K562 (cell line): ENCODE measurements around the gene RAB31.

Experiments
- CBX5 ChIP-seq: IDR thresholded peaks from 2 replicates; pipeline ENCODE4 v1.6.1; 2014; ENCODE audit warnings: low read depth, borderline replicate concordance
- CHD4 ChIP-seq: fragments of 200-600 bp; sonication (generic); IDR thresholded peaks from 3 replicates; pipeline ENCODE4 v1.6.1; 2012; ENCODE audit warnings: low read depth, mild to moderate bottlenecking, mixed read lengths, low read length, inconsistent platforms; ENCODE audit not compliant: insufficient read depth, insufficient replicate concordance, poor library complexity, severe bottlenecking
- DIDO1 ChIP-seq: fragments of 450-650 bp; IDR thresholded peaks from 2 replicates; pipeline ENCODE4 v1.6.1; 2016; ENCODE audit warnings: low read depth, missing biosample characterization, missing genetic modification characterization
- L3MBTL2 ChIP-seq: fragments of 450-650 bp; IDR thresholded peaks from 2 replicates; pipeline ENCODE4 v1.6.1; 2016; ENCODE audit warnings: mild to moderate bottlenecking, moderate library complexity
- MYC ChIP-seq, 2 experiments: fragments of 250-450 bp in 1 of 2; sonication (Bioruptor Pico) in 1 of 2; IDR thresholded peaks; 2 replicates each; pipeline versions ENCODE4 v1.5.1 to v1.6.1; 2012 to 2021; ENCODE audit warnings: low read depth in 2 of 2, borderline replicate concordance in 1 of 2, improper control_type of control experiment in 1 of 2, low read length in 1 of 2, mild to moderate bottlenecking in 1 of 2, moderate library complexity in 1 of 2
- SIN3A ChIP-seq, 2 experiments: fragments of 150-350 bp in 1 of 2; IDR thresholded peaks; 2 replicates each; pipeline ENCODE4 v1.6.1; 2011 to 2016; ENCODE audit warnings: borderline replicate concordance in 2 of 2, low read depth in 2 of 2, low read length in 2 of 2, mild to moderate bottlenecking in 2 of 2, moderate library complexity in 2 of 2; ENCODE audit not compliant: control insufficient read depth in 1 of 2
- WHSC1 ChIP-seq: IDR thresholded peaks from one replicate; pipeline ENCODE4 v1.6.1; 2012; ENCODE audit warnings: low read length, control low read depth, inconsistent platforms
- ZKSCAN3 ChIP-seq: fragments of 250-450 bp; sonication (Bioruptor Pico); IDR thresholded peaks from 2 replicates; pipeline ENCODE4 v1.4.0; 2020

GRCh38 chr18:9757827-9758621, 49.9 kb downstream of the RAB31 start:
- TF ChIP-seq WHSC1 (no peak), ZKSCAN3 (CRISPR knock-in tag) (no peak), SIN3A (IDR thresholded peaks at IDR 0.05; ENCODE audit: borderline replicate concordance in 2 of 2, control insufficient read depth in 1 of 2, low read depth in 2 of 2, low read length in 2 of 2) (no peak), CBX5 (0 out of 2 replicates have a peak, but pooled peaks have one; percentile 15), MYC (IDR thresholded peaks at IDR 0.05; ENCODE audit: low read depth, low read length) (no peak), MYC (CRISPR knock-in tag; IDR thresholded peaks at IDR 0.05; ENCODE audit: borderline replicate concordance, low read depth) (no peak), CHD4 (no peak), L3MBTL2 (no peak), DIDO1 (no peak)
